Smooth muscle cell (in vitro differentiated cells): Measurements from ENCODE around the gene ARHGEF7. TPM values are rescaled to one million over a fixed set of nuclear protein-coding genes. Genes with fewer than 3 reads are reported as not detected.

Experiments used
- DNase-seq: peaks from one replicate; lab custom pipeline; 2025; ENCODE audit not compliant: unreplicated experiment; lab: John Stamatoyannopoulos, UW
- H2AFZ ChIP-seq: fragments of 200-600 bp; sonication (generic); 2 replicates; pipeline ENCODE4 v1.6.0; 2016; ENCODE audit warnings: antibody characterized with exemption, low read depth, mild to moderate bottlenecking
- H3F3A ChIP-seq: fragments of 200-600 bp; sonication (generic); 2 replicates; pipeline ENCODE4 v1.6.0; 2017; ENCODE audit warnings: antibody characterized with exemption, low read depth
- H3K27ac ChIP-seq: fragments of 200-600 bp; sonication (generic); 2 replicates; pipeline ENCODE4 v1.5.1; 2016; ENCODE audit warnings: low read depth, mild to moderate bottlenecking
- H3K27me3 ChIP-seq: fragments of 200-600 bp; sonication (generic); 2 replicates; pipeline ENCODE4 v1.6.1; 2016; ENCODE audit warnings: low read depth, mild to moderate bottlenecking
- H3K36me3 ChIP-seq: fragments of 200-600 bp; sonication (generic); 2 replicates; pipeline ENCODE4 v1.5.1; 2016; ENCODE audit warnings: low read depth
- H3K4me1 ChIP-seq: fragments of 200-600 bp; sonication (generic); 2 replicates; pipeline ENCODE4 v1.5.1; 2016; ENCODE audit warnings: low read depth
- H3K4me2 ChIP-seq: fragments of 200-600 bp; sonication (generic); 2 replicates; pipeline ENCODE4 v1.6.0; 2016; ENCODE audit warnings: mild to moderate bottlenecking
- H3K4me3 ChIP-seq: fragments of 200-600 bp; sonication (generic); 2 replicates; pipeline ENCODE4 v1.5.1; 2016; ENCODE audit warnings: mild to moderate bottlenecking
- H3K79me2 ChIP-seq: fragments of 200-600 bp; sonication (generic); 2 replicates; pipeline ENCODE4 v1.6.0; 2016; ENCODE audit warnings: low read depth, mild to moderate bottlenecking
- H3K9ac ChIP-seq: fragments of 200-600 bp; sonication (generic); 2 replicates; pipeline ENCODE4 v1.6.0; 2016; ENCODE audit warnings: low read depth
- H3K9me3 ChIP-seq: fragments of 200-600 bp; sonication (generic); replicated peaks from 2 replicates; pipeline ENCODE4 v1.5.1; 2016; ENCODE audit warnings: low read depth
- H4K20me1 ChIP-seq: fragments of 200-600 bp; sonication (generic); 2 replicates; pipeline ENCODE4 v1.6.0; 2016; ENCODE audit warnings: low read depth
- CTCF ChIP-seq: fragments of 200-600 bp; sonication (generic); IDR thresholded peaks from 2 replicates; pipeline ENCODE4 v1.5.1; 2017; ENCODE audit warnings: borderline replicate concordance, mild to moderate bottlenecking, antibody characterized with exemption; ENCODE audit not compliant: insufficient read depth, poor library complexity, severe bottlenecking
- WGBS: methylation state at CpG from one replicate; pipeline ENCODE4 v1.1.7; 2016; ENCODE audit warnings: low lambda C conversion rate; 5-methylcytosine and 5-hydroxymethylcytosine counted together
- polyA plus RNA-seq: library from polyadenylated mRNA; unstranded; fragments of >200 nt; fragmentation: Nextera tagmentation; extraction: Ambion mirVana; gene quantifications from 2 replicates; pipeline ENCODE4 v1.2.1, GENCODE V29; 2016
- total RNA-seq: library from RNA; depleted of rRNA; stranded (reverse); fragments of >200 nt; gene quantifications from 2 replicates; pipeline ENCODE4 v1.2.3, GENCODE V29; 2014

Gene ARHGEF7
- total and polyA plus RNA-seq, 2 experiments from 2014 or later = 13.8 to 32.4 TPM

GRCh38 chr13:111120913-111121312, 5.8 kb downstream of the ARHGEF7 start:
- H3K27ac ChIP-seq = no peak overlapping the region
- no peaks in the 10 kb centered on the region for H3K36me3 ChIP-seq
- no peaks in the 10 kb centered on the region for H4K20me1 ChIP-seq
- 76% methylated on average over 8 of the region's 8 CpGs for WGBS
- no peak overlapping the region for H3K4me2 ChIP-seq
- no peak for TF ChIP-seq CTCF
- no peaks in the 10 kb centered on the region for H3K9me3 ChIP-seq
- no peaks in the 10 kb centered on the region for H3K79me2 ChIP-seq
- DNase-seq = no peak
- no peak overlapping the region for H3K4me3 ChIP-seq
- peaks cover 34% of the 10 kb centered on the region for H3K27me3 ChIP-seq
- H3K9ac ChIP-seq = no peak overlapping the region
- peaks cover 11% of the 10 kb centered on the region for H3K4me1 ChIP-seq
- H3F3A ChIP-seq = peaks cover 6% of the 10 kb centered on the region
- no peak overlapping the region for H2AFZ ChIP-seq

GRCh38 chr13:111121506-111121905, 6.4 kb downstream of the ARHGEF7 start:
- WGBS = 86% methylated on average over 16 of the region's 16 CpGs
- H2AFZ ChIP-seq = no peak overlapping the region
- no peak overlapping the region for H3K27ac ChIP-seq

DNA sequence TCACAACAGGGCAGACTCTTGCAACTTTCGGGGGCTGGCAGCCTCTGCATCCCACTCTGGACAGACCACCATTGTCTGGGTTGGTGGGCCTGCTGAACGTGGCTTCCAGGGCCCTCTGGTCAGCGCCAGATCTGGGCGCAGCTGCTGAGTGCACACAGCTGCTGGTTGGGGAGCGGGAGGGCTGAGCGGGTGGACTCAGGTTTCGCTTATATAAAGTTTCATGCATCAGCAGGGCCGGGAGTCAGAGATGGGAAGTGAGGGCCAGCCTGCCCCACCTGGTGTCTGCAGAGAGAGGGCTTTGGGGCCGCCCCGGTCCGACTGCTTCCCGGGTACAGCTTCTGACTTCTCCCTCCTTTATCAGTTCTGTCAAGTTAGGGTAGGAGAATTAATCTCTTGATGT, 6.9 kb downstream of the ARHGEF7 start:
- Histone ChIP-seq H3K4me1 (peaks cover 1% of the 10 kb centered on the region), H3K36me3 (no peaks in the 10 kb centered on the region), H2AFZ (no peak overlapping the region), H3K27ac (no peak overlapping the region), H3K9me3 (no peaks in the 10 kb centered on the region), H3K79me2 (no peaks in the 10 kb centered on the region), H4K20me1 (no peaks in the 10 kb centered on the region), H3K4me2 (no peak overlapping the region), H3K27me3 (peaks cover 23% of the 10 kb centered on the region), H3F3A (peaks cover 1% of the 10 kb centered on the region), H3K4me3 (no peak overlapping the region), H3K9ac (no peak overlapping the region)
- 92% methylated on average over 12 of the region's 12 CpGs for WGBS
- DNase-seq = no peak
- TF ChIP-seq CTCF = no peak

More at GRCh38 chr13:111121506-111121905, 6.4 kb downstream of the ARHGEF7 start:
- TF ChIP-seq CTCF = no peak
- Histone ChIP-seq H3K4me1 (peaks cover 7% of the 10 kb centered on the region), H3K27me3 (peaks cover 28% of the 10 kb centered on the region), H3K36me3 (no peaks in the 10 kb centered on the region), H4K20me1 (no peaks in the 10 kb centered on the region), H3K79me2 (no peaks in the 10 kb centered on the region), H3K4me2 (no peak overlapping the region), H3K9me3 (no peaks in the 10 kb centered on the region), H3K4me3 (no peak overlapping the region), H3F3A (peaks cover 6% of the 10 kb centered on the region), H3K9ac (no peak overlapping the region)
- no peak for DNase-seq

- Histone ChIP-seq H3K36me3 (no peaks in the 10 kb centered on the region), H3K4me1 (no peaks in the 10 kb centered on the region), H2AFZ (no peak overlapping the region), H3K4me3 (no peak overlapping the region), H3K27me3 (peaks cover 18% of the 10 kb centered on the region), H3F3A (no peaks in the 10 kb centered on the region), H3K4me2 (no peak overlapping the region), H3K27ac (no peak overlapping the region), H3K79me2 (no peaks in the 10 kb centered on the region), H3K9me3 (no peaks in the 10 kb centered on the region), H4K20me1 (no peaks in the 10 kb centered on the region), H3K9ac (no peak overlapping the region)
- no peak for TF ChIP-seq CTCF
- 88% methylated on average over 9 of the region's 9 CpGs for WGBS
- no peak for DNase-seq
Measured at GRCh38 chr13:111122631-111123030, 7.5 kb downstream of the ARHGEF7 start.
